NCI-H1105 treated with DMSO at 0.1 percent for 48 hours (cell line): Measurements from ENCODE around the gene CST9.
"Not testable (repeated sequence)": the region's sequence is repeated elsewhere in the genome, so short reads cannot be mapped to it uniquely, and the experiment has no call there.

Experiments
- DNase-seq: peaks from one replicate; lab custom pipeline; 2025; lab: John Stamatoyannopoulos, UW

Gene CST9

DNA sequence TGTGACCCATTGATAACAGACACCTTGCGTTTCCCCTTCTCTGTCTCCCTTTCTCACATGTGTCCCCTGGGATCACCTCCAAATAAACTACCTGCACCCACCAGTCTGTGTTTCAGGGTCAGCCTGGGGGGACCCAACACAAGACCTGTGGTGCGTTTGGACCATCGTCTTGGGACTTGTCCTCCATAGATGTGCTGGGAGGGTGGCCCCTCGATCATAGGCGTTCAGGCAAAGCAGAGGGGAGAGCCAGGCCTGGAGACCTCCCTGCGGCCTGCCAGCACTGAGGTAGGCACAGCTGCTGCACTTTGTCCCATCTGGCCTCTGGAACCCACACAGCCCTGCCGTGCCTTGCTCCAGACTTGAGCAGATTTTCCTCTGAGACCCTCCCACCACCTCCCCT lies 18.1 kb downstream of the CST9 start:
- DNase-seq, result no peak

GRCh38 chr20:23586735-23587525 lies 18.8 kb downstream of the CST9 start:
- no peak for DNase-seq

- DNase-seq, result no peak
These were observed 19.6 kb downstream of the CST9 start for GRCh38 chr20:23585808-23586734.

- DNase-seq, result no peak
These were observed 20.3 kb downstream of the CST9 start for GRCh38 chr20:23585449-23585807.

- DNase-seq, result no peak
These were observed 21.1 kb downstream of the CST9 start for GRCh38 chr20:23584434-23585199.

DNA sequence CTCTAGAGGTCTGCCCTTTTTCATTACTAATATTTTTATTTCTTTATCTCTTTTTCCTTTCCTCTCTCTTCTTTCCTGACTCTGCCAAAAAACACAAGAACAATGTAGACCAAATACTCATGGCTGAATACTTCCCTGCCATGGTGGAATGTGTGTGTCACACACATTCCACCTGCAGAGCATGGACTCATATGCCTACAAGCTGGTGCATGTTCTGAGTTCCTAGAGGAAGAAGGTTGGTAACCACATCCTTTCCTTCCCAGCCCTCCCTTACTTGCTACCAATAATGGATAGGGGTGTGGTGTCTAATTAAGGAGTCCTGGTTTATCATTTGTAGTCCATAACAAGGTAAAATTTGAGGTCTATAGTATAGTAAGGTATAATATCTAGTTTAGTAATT lies 22.2 kb downstream of the CST9 start:
- DNase-seq, result no peak

GRCh38 chr20:23582293-23582692 lies 23.4 kb downstream of the CST9 start:
- no peak for DNase-seq

GRCh38 chr20:23581833-23582232 lies 23.9 kb downstream of the CST9 start:
- DNase-seq, result not testable (repeated sequence)

- DNase-seq, result no peak
These were observed 30.7 kb downstream of the CST9 start for GRCh38 chr20:23574977-23575376.

DNA sequence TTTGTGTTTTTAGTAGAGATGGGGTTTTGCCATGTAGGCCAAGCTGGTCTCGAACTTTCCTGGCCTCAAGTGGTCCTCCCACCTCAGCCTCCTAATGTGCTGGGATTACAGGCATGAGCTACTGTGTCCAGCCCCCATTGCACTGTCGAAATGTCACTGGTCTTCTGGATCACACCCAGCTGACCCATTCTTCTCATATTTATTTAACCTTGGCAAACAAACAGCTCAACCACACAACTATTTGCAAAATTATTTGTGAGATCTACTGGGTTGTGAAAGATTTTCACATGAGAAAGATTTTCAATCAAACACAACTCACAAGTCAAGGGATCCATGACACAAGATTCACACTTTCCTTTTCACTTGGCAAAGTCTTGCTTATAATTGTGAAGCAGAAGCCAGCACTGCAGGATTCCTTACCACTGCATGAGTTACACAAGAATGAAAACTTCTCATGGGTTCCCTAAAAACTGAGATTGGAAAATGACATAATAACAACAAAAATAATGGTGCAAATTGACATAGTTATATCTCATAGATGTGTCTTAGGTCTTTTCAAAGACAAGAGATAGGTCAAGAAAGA lies 35.4 kb downstream of the CST9 start:
- DNase-seq, result no peak

DNA sequence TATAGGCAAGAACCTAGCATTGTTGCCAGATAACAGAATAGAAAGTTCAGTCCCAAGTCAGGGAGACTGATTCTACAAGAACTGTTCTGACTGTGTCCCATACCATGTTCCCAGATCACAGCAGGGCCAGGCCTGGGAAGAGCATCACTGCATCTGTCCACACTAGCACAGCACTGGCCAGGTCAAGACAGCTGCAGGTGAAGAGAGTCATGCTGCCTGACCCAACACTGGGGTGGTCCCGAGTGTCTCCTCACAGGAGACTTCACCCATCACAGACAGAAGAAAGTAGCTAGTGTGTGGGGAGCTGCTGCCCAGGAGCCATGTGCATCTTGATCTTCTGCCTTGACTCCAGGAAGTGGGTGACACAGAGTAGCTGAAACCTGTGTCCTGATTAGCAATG lies 36.1 kb downstream of the CST9 start:
- no peak for DNase-seq

DNA sequence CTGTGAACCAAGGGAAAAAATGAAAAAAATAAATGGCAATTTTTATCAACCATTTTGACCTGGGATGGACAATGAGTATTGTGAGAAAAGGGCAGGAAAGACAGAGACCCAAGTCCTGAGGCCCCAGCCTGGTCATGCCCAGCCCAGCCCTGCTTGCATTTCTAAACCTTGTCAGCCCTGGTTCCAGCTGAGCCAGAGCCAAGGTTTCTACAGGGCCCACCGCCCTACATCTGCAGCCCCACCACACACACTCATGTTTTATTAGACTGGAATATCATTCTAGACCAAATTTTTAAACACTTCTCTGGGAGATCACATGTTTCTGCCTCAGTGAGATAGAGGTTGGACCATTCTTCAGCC lies 36.8 kb downstream of the CST9 start:
- no peak for DNase-seq

DNA sequence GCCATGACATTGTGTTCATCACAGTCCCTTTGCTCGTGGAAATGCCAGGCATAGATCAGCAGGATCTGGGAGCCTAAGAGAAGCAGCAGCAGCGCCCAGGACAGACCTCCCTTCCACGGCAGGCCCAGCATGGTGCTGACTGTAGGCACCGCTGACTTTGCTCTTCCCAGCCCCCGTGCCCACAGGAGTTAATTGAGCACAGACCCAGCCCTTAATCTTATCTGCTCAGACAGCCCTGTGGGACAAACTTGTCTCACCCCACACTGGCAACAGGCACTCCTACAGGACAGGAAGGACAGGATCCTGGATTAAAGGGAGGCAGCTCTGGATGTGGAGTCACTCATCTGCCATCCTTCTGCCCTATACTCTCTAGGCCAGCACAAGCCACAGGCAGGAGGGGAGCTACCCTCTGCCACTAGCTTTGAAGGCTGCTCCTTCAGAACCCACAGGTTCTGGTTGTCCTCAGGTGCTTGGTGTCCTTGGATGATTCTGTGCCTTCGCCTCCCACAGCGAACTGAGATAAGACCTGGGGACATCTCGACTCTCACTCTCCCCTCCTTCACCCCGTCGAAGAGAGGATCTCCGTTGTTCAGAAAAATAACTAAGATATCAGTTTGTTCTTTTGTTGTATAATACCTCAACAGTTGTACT lies 37.3 kb downstream of the CST9 start, which contains the start of gene CST9L:
CST9L (minus strand) TSS at position 165 of the 651 bp plus-strand sequence; CDS start at position 131, 34 bp downstream.
- no peak for DNase-seq

DNA sequence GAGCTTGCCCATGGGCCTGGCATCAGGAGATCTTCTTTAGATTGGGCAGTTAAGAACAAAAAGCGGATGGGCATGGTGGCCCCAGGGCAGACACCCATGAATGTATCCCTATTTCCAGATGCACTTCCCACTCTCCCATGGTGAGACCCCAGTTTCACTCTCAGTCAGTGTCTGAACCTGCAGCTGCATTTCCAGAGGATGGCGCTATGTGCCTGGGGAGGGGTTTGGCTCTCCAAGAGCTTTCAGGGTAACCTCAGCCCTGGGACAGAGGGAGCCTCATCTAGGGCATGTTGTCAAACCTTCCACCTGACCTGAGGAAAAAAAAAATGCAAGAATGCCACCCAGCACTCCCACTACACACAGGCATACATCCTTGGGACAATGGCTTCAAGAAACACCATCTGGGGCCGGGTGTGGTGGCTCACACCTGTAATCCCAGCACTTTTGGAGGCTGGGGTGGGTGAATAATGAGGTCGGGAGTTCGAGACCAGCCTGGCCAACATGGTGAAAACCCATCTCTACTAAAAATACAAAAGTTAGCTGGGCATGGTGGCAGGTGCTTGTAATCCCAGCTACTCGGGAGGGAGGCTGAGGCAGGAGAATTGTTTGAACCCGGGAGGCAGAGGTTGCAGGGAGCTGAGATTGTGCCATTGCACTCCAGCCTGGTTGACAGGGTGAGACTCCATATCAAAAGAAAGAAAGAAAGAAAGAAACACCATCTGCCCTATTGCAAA lies 39.4 kb downstream of the CST9 start:
- DNase-seq, result no peak

- no peak for DNase-seq
These were observed 40.1 kb downstream of the CST9 start for GRCh38 chr20:23565503-23566045.

GRCh38 chr20:23564927-23565326 lies 40.8 kb downstream of the CST9 start:
- DNase-seq, result no peak

DNA sequence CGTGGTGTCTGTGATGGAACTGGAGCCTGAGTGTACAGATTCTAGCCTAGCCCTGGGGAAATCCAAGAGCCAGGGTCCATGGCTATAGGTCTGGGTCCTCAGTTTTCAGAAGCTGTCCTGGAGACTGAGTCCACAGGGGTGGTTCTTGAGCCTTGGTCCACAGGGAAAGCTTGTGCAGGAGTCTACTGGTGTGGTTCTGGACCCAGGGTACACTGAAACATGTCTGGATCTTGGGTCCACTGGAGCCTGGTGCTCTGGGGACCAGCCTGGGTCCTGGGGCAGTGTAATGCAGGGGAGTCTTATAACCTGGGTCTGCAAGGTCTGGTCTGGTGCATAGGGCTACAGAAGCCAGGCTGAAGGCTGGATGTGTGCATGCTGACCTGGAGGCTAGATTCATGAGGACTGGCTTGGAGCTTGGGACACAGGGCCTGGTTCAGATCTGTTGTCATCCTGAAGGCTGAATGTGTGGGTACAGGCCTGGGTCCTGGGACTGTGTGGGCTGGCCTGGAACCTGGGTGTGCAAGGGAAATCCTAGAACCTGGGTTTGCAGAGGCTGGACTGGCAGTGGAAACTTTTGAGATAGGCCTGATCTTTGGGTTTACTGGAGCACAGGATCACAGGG lies 42.9 kb downstream of the CST9 start:
- no peak for DNase-seq

DNA sequence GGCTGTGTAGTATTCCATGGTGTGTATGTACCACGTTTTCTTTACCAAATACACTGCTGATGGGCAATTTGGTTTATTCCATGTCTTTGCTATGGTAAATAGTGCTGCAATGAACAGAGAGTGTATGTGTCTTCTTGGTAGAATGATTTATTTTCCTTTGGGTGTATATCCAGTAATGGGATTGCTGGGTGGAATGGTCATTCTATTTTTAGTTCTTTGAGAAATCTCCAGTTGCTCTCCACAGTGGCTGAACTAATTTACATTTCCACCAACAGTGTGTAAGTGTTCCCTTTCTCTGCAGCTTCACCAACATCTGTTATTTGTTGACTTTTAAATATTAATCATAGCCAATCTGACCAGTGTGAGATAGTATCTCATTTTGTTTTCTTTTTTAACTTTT lies 51.3 kb downstream of the CST9 start:
- DNase-seq, result no peak
